ENCODE data around the gene CSRP1. TPM values are rescaled to one million over a fixed set of nuclear protein-coding genes. Genes with fewer than 3 reads are reported as not detected.

CSRP1 gene
- total RNA-seq, 4 donors from 2014 or later: 22.7 to 91.1 (median 68.9) TPM

DNA sequence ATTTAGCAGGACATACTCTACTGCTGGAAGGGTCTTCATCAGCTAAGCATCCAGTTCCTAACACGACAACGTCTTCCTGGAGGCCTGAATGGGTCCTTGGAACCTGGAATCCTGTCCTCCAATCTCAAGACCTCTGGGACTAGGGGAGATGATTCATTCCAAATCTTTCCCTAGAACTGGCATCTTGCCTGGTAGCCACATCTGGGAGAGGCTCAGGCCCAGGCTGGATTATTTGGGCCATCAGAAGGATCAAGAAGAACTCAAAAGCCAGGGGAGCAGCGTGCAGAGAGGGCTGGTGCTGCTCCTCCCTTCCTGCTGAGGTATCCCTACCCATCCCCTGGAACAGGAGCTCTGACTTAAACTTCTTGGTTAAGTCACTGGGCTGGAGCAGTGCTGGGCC, 35.2 kb downstream of the CSRP1 start:
- in situ Hi-C loops (cut with MboI; ENCODE audit: low sequenced_read_pairs in 4 of 4) (no loop called here), intact Hi-C loops (cut with DNase I; ENCODE audit: low total_unique reads) (no loop called here)
- H3K9me3 ChIP-seq: no peaks in the 10 kb centered on the region
- peak overlapping the region in 1 of 4 donors; percentile 38 for H3K27ac ChIP-seq
- ATAC-seq (no peak), DNase-seq (peak in 1 of 2 donors; percentile 58)
- H3K27me3 ChIP-seq: no peaks in the 10 kb centered on the region
- TF ChIP-seq POLR2A (IDR thresholded peaks at IDR 0.05): no peak
- TF ChIP-seq, protein P1, sequence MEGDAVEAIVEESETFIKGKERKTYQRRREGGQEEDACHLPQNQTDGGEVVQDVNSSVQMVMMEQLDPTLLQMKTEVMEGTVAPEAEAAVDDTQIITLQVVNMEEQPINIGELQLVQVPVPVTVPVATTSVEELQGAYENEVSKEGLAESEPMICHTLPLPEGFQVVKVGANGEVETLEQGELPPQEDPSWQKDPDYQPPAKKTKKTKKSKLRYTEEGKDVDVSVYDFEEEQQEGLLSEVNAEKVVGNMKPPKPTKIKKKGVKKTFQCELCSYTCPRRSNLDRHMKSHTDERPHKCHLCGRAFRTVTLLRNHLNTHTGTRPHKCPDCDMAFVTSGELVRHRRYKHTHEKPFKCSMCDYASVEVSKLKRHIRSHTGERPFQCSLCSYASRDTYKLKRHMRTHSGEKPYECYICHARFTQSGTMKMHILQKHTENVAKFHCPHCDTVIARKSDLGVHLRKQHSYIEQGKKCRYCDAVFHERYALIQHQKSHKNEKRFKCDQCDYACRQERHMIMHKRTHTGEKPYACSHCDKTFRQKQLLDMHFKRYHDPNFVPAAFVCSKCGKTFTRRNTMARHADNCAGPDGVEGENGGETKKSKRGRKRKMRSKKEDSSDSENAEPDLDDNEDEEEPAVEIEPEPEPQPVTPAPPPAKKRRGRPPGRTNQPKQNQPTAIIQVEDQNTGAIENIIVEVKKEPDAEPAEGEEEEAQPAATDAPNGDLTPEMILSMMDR (IDR thresholded peaks at IDR 0.05 in 4 of 5, conservative IDR thresholded peaks at IDR 0.05 in 1 of 5): no peak
- H3K4me1 ChIP-seq: peaks cover 20 to 27% of the 10 kb centered on the region in 2 donors
- H3K4me3 ChIP-seq: no peak overlapping the region
- H3K36me3 ChIP-seq: no peaks in the 10 kb centered on the region

DNA sequence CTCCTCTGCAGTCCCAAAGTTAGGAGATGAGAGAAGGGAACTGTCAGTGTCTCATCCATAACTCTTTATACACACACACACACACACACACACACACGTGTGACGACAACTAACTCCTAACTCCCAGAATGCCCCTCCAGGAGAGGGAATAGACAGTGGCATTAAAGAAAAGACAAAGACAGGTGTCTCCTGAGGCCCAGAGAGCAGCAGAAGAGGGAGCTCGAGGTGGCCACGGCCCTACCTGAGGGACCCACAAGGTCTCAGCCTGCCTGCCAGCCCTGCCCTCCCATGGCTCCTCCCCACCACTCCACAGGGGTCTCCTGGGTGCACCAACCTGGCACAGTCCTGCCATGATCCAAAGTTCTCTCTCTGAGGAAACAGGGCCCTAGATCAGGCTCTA, 36.3 kb downstream of the CSRP1 start:
- H3K4me1 ChIP-seq: peaks cover 26 to 39% of the 10 kb centered on the region in 2 donors
- no peaks in the 10 kb centered on the region for H3K9me3 ChIP-seq
- H3K27ac ChIP-seq: no peak overlapping the region
- H3K4me3 ChIP-seq: no peak overlapping the region
- TF ChIP-seq POLR2A (IDR thresholded peaks at IDR 0.05): no peak
- TF ChIP-seq, protein P1 (IDR thresholded peaks at IDR 0.05 in 4 of 5, conservative IDR thresholded peaks at IDR 0.05 in 1 of 5): no peak
- peaks cover 0 to 4% of the 10 kb centered on the region in 2 donors for H3K36me3 ChIP-seq
- DNase-seq: no peak
- in situ Hi-C loops (cut with MboI; ENCODE audit: low sequenced_read_pairs in 4 of 4) (no loop called here), intact Hi-C loops (cut with DNase I; ENCODE audit: low total_unique reads) (no loop called here)
- no peak for ATAC-seq
- H3K27me3 ChIP-seq: no peaks in the 10 kb centered on the region

DNA sequence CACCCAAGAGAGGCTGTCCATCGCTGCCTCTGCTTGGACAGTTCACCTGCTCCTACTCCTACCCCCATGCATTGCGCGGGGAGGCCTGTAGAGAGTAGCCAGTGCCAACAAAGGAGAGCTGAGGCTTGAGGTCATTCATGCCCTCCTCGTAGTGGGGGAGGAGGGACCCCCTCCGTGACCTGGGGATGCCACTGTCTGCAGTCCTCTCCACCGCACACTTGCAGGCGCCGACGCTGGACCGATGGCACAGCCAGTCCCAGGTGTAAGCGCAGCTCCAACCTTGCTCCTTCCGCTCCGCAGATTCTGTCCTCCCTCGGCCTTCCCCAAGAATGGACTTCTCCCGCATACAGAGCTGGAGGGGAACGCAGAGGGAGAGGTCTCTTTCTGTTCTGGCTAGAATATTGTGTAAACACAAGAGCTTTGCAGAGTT, 37.3 kb downstream of the CSRP1 start:
- Histone ChIP-seq H3K36me3 (peaks cover 0 to 14% of the 10 kb centered on the region in 2 donors), H3K9me3 (no peaks in the 10 kb centered on the region), H3K4me1 (peaks cover 26 to 42% of the 10 kb centered on the region in 2 donors), H3K4me3 (peak overlapping the region; percentile 58 to 77 (median 74)), H3K27me3 (no peaks in the 10 kb centered on the region), H3K27ac (peak overlapping the region; percentile 92 to 100 (median 100))
- in situ Hi-C loops (cut with MboI; ENCODE audit: low sequenced_read_pairs in 4 of 4): no loop called here
- peak in 1 of 2 donors; percentile 2 for ATAC-seq
- TF ChIP-seq, protein P1 (IDR thresholded peaks at IDR 0.05 in 4 of 5, conservative IDR thresholded peaks at IDR 0.05 in 1 of 5): no peak
- no peak for TF ChIP-seq POLR2A (IDR thresholded peaks at IDR 0.05)
- intact Hi-C loops (cut with DNase I; ENCODE audit: low total_unique reads): loop anchor here (1.0 to 10.0 kb wide), 2 partner anchors 8 to 415 kb away; partner anchors contain the start of gene SHISA4
- DNase-seq: no peak

DNA sequence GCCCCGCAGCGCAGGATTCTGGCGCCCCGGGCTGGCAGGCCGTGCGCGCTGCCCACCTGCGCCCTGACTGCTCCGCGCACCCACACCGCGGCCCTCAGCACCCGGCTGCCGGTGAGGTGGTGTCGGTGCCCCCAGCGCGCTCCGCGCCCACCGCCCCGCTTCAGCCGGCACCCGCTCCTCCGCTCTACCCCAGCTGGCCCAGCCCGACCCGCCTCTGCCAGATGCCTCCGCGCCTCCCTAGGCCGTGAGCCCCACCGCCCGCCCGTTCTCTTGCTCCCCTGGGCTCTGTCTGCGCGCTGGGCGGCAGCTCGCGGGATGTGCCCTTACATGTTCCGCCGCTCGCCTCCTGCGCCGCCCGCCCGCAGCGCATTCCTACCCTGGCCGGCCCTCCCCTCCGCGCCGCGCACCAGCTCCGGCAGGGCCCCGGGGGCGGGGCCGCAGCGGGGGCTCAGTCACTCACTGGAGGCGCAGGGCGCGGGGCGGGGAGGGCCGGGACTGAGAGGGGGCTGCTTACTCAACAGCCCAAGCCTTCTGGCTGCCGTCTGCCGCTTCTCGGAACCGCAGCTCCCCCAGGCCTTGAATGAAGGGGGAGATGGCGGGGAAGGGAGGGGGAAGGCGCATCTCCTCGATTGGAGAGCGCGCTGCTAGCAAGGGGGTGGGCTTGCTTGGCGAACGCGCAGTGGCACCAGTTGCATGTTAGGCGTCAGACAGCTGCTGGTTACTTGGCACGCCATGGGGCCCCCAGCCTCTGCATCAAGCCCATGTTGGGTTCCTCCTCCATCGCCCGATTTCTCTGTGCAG, 37.9 kb downstream of the CSRP1 start, which contains the start of gene PHLDA3:
Gene PHLDA3 (minus strand): TSS at position 345 of the 801 bp plus-strand sequence. CDS start 402 bp downstream, outside the sequence.
- H3K36me3 ChIP-seq: peaks cover 0 to 19% of the 10 kb centered on the region in 2 donors
- peak; percentile 65 to 85 for DNase-seq
- in situ Hi-C loops (cut with MboI; ENCODE audit: low sequenced_read_pairs in 4 of 4): no loop called here
- TF ChIP-seq, protein P1 (IDR thresholded peaks at IDR 0.05 in 4 of 5, conservative IDR thresholded peaks at IDR 0.05 in 1 of 5): peak in 3 of 5 experiments; percentile 13 to 20 (median 13)
- TF ChIP-seq POLR2A (IDR thresholded peaks at IDR 0.05): peak; percentile 86 to 89
- intact Hi-C loops (cut with DNase I; ENCODE audit: low total_unique reads): loop anchor here (1.0 to 10.0 kb wide), 2 partner anchors 8 to 416 kb away; partner anchors contain the start of gene SHISA4
- ATAC-seq: peak; percentile 69 to 72
- H3K9me3 ChIP-seq: no peaks in the 10 kb centered on the region
- H3K4me1 ChIP-seq: peaks cover 26 to 42% of the 10 kb centered on the region in 2 donors
- peak within 1 kb of the TSS; percentile 92 to 100 (median 100) for H3K27ac ChIP-seq
- peak within 1 kb of the TSS; percentile 58 to 77 (median 74) for H3K4me3 ChIP-seq
- H3K27me3 ChIP-seq: no peaks in the 10 kb centered on the region

Measured in gastrocnemius medialis (tissue), 4 donors.